ENCODE results near the gene SCG2. TPM values are rescaled to one million over a fixed set of nuclear protein-coding genes. Genes with fewer than 3 reads are reported as not detected.

The SCG2 gene
- total and polyA plus RNA-seq, 5 donors from 2014 or later: not detected

DNA sequence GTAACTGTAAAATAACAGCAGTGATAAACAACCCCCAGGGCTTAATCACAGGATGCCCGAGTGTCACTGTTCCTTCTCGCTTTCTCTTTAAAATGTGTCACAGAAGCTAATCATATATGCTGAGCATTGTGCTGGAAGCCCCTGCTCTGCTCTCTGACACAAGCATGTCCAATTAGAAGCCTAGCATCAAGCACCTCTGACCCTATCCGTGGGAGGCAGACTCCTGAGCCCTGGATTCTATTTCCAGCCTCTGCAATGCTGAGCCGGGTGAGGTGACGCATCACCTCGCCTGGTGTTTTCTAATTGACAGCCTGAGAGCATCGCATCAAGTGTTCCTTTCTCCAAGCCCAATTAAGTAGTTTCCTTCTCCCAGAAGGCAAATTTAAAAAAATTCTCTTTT lies 19.7 kb upstream of the SCG2 start:
- H3K4me1 Mint-ChIP-seq: peaks cover 0 to 4% (median 0%) of the 10 kb centered on the region in 4 donors

GRCh38 chr2:223619486-223620129 lies 17.4 kb upstream of the SCG2 start:
- H3K4me3 ChIP-seq (ENCODE audit: low read depth, low read length): no peak overlapping the region
- no peaks in the 10 kb centered on the region for H3K36me3 Mint-ChIP-seq
- DNase-seq (no peak), ATAC-seq (ENCODE audit: low read depth in 2 of 2) (no peak)
- no peaks in the 10 kb centered on the region for H3K27me3 ChIP-seq (ENCODE audit: control insufficient read depth, insufficient read depth, low read length)
- H3K27ac Mint-ChIP-seq: no peak overlapping the region
- H3K27me3 Mint-ChIP-seq: peaks cover 13% of the 10 kb centered on the region
- H3K27ac ChIP-seq (ENCODE audit: insufficient read depth, low read length, poor library complexity, severe bottlenecking): no peak overlapping the region
- H3K4me1 Mint-ChIP-seq: peaks cover 0 to 4% (median 0%) of the 10 kb centered on the region in 4 donors
- H3K4me3 Mint-ChIP-seq: no peak overlapping the region
- peaks cover 0 to 5% (median under 1%) of the 10 kb centered on the region in 7 donors for H3K9me3 Mint-ChIP-seq
- no peaks in the 10 kb centered on the region for H3K36me3 ChIP-seq (ENCODE audit: control insufficient read depth, insufficient read depth, low read length)
- H3K4me1 ChIP-seq (ENCODE audit: control insufficient read depth, insufficient read depth, low read length, poor library complexity, severe bottlenecking): no peaks in the 10 kb centered on the region
- H3K9me3 ChIP-seq (ENCODE audit: control insufficient read depth in 2 of 2, low read length in 2 of 2): no peaks in the 10 kb centered on the region

More for the DNA sequence above, 19.7 kb upstream of the SCG2 start:
- Mint-ChIP-seq H3K27me3 (peaks cover 12% of the 10 kb centered on the region), H3K4me3 (no peak overlapping the region), H3K27ac (no peak overlapping the region), H3K9me3 (peaks cover 0 to 5% (median 0%) of the 10 kb centered on the region in 7 donors), H3K36me3 (no peaks in the 10 kb centered on the region)
- Histone ChIP-seq H3K9me3 (ENCODE audit: control insufficient read depth in 2 of 2, low read length in 2 of 2) (no peaks in the 10 kb centered on the region), H3K27ac (ENCODE audit: insufficient read depth, low read length, poor library complexity, severe bottlenecking) (no peak overlapping the region), H3K27me3 (ENCODE audit: control insufficient read depth, insufficient read depth, low read length) (no peaks in the 10 kb centered on the region), H3K36me3 (ENCODE audit: control insufficient read depth, insufficient read depth, low read length) (no peaks in the 10 kb centered on the region), H3K4me1 (ENCODE audit: control insufficient read depth, insufficient read depth, low read length, poor library complexity, severe bottlenecking) (no peaks in the 10 kb centered on the region), H3K4me3 (ENCODE audit: low read depth, low read length) (no peak overlapping the region)
- ATAC-seq (ENCODE audit: low read depth in 2 of 2): no peak
- DNase-seq: no peak

DNA sequence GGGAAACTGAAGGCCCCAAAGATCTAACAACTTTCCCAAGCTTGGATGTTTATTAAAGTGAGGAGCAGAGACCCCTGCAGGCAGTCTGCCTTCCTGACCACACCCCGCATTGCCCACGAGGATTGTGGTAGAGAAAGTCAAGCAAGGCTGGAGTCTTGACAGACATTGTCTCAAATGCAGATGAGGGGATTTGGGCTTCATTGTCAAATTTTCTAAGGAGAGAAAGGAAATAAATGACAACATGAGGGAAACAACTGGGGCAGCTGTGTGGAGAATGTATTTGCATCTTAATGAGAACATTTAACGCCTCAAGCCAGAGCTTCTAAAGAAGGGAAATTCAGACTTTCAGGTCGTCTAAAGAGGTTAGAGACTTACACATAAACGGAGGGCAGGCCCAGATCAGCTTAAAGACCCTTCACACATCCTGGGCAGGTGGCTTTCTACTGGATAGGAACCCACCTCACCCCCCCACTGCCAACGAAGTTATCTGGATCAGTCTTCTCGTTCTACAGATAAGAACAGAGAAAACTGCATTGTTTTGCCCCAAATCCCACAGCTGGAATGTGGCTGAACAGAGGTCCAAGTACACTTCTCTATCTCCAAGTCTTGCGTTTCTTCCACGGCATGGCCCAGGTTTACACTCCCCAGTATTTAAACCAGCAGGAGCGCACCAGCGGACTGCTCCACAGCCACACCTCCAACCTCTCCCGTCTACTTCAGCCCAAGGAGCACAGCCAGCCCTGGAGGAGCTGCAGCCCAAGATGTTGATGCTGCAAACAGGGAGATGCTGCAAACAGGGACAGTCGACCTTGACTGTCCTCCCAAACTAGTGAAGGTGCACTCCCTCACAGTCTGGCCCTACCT lies 16.2 kb upstream of the SCG2 start:
- H3K4me1 Mint-ChIP-seq: peaks cover 0 to 2% (median 0%) of the 10 kb centered on the region in 4 donors
- H3K27ac ChIP-seq (ENCODE audit: insufficient read depth, low read length, poor library complexity, severe bottlenecking): no peak overlapping the region
- H3K9me3 Mint-ChIP-seq: peaks cover 0 to 5% (median 2%) of the 10 kb centered on the region in 7 donors
- H3K27ac Mint-ChIP-seq: no peak overlapping the region
- H3K27me3 Mint-ChIP-seq: peaks cover 23% of the 10 kb centered on the region
- DNase-seq (no peak), ATAC-seq (ENCODE audit: low read depth in 2 of 2) (no peak)
- no peak overlapping the region for H3K4me3 ChIP-seq (ENCODE audit: low read depth, low read length)
- H3K27me3 ChIP-seq (ENCODE audit: control insufficient read depth, insufficient read depth, low read length): peaks cover 6% of the 10 kb centered on the region
- H3K4me3 Mint-ChIP-seq: no peak overlapping the region
- no peaks in the 10 kb centered on the region for H3K4me1 ChIP-seq (ENCODE audit: control insufficient read depth, insufficient read depth, low read length, poor library complexity, severe bottlenecking)
- no peaks in the 10 kb centered on the region for H3K9me3 ChIP-seq (ENCODE audit: control insufficient read depth in 2 of 2, low read length in 2 of 2)
- no peaks in the 10 kb centered on the region for H3K36me3 Mint-ChIP-seq
- no peaks in the 10 kb centered on the region for H3K36me3 ChIP-seq (ENCODE audit: control insufficient read depth, insufficient read depth, low read length)

DNA sequence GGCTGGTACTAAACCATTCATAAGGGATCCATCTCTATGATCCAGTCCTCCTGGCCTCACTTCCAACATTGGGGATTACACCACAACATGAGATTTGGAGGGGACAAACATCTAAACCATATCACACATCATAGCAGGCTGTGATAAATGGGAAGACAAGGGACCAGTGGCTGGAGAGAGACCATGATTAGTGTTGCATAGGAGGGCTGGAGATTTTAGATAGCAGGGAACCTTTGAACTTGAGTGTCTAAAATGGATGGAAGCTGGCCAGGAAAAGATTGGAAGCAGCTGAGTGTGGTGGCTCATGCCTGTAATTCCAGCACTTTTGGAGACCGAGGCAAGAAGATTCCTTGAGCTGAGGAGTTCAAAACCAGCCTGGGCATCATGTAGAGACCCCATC lies 12.4 kb upstream of the SCG2 start:
- no peaks in the 10 kb centered on the region for H3K36me3 ChIP-seq (ENCODE audit: control insufficient read depth, insufficient read depth, low read length)
- H3K27ac ChIP-seq (ENCODE audit: insufficient read depth, low read length, poor library complexity, severe bottlenecking): no peak overlapping the region
- Mint-ChIP-seq H3K36me3 (no peaks in the 10 kb centered on the region), H3K27ac (no peak overlapping the region), H3K4me3 (no peak overlapping the region), H3K9me3 (peaks cover 0 to 6% (median 1%) of the 10 kb centered on the region in 7 donors), H3K4me1 (no peaks in the 10 kb centered on the region), H3K27me3 (peaks cover 26% of the 10 kb centered on the region)
- DNase-seq (no peak), ATAC-seq (ENCODE audit: low read depth in 2 of 2) (no peak)
- peaks cover 10% of the 10 kb centered on the region for H3K27me3 ChIP-seq (ENCODE audit: control insufficient read depth, insufficient read depth, low read length)
- H3K4me3 ChIP-seq (ENCODE audit: low read depth, low read length): no peak overlapping the region
- no peaks in the 10 kb centered on the region for H3K4me1 ChIP-seq (ENCODE audit: control insufficient read depth, insufficient read depth, low read length, poor library complexity, severe bottlenecking)
- H3K9me3 ChIP-seq (ENCODE audit: control insufficient read depth in 2 of 2, low read length in 2 of 2): no peaks in the 10 kb centered on the region

DNA sequence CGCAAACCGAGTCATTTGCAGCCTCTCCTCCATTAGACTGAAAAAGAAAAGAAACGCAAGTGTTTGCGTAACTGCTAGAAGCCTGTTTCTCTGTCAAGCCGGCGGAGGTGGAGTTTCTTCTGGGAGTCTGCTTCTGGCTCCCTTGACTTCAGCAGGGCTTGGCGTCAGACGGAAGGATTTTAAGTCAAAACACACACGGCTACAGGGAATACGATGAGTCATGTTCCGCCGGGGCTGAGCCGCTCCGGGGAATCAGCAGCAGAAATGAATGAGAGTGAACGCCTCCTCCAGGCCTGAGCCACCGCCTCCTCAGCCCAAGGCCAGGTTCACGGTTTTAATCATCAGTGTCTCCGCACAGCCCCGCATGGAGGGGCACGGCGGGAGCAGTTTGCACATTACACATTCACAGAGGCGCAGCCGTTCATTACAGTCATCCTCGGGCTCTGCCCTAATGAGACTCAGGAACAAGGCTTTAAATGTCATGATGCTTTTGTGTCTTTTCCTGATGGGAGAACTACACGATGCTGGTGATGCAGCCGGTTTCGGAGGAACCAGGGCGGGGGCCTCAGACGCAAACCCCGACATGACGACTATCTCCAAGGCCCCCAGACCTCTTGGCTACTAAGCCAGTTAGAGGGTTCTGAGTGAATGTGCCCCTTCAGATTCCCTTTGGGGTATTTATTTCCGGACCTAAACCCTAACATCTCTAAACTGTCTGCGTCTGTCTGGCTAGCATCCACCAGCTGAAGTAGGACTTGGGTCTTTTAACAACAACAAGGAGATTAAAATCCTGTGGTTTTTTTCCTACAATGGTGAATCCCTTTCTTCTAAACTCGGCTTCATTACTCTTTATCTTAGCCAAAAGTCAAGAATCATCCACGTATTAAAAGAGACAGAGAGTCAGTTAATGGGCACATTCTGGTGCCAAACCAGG lies 11.1 kb upstream of the SCG2 start:
- no peaks in the 10 kb centered on the region for H3K9me3 ChIP-seq (ENCODE audit: control insufficient read depth in 2 of 2, low read length in 2 of 2)
- no peak overlapping the region for H3K27ac ChIP-seq (ENCODE audit: insufficient read depth, low read length, poor library complexity, severe bottlenecking)
- Mint-ChIP-seq H3K4me3 (no peak overlapping the region), H3K27me3 (peaks cover 26% of the 10 kb centered on the region), H3K36me3 (no peaks in the 10 kb centered on the region), H3K27ac (no peak overlapping the region), H3K4me1 (no peaks in the 10 kb centered on the region), H3K9me3 (peaks cover 0 to 6% (median 1%) of the 10 kb centered on the region in 7 donors)
- DNase-seq: no peak
- peaks cover 10% of the 10 kb centered on the region for H3K27me3 ChIP-seq (ENCODE audit: control insufficient read depth, insufficient read depth, low read length)
- H3K4me1 ChIP-seq (ENCODE audit: control insufficient read depth, insufficient read depth, low read length, poor library complexity, severe bottlenecking): no peaks in the 10 kb centered on the region
- H3K4me3 ChIP-seq (ENCODE audit: low read depth, low read length): no peak overlapping the region
- no peak for ATAC-seq (ENCODE audit: low read depth in 2 of 2)
- H3K36me3 ChIP-seq (ENCODE audit: control insufficient read depth, insufficient read depth, low read length): no peaks in the 10 kb centered on the region

GRCh38 chr2:223612501-223612900 lies 10.3 kb upstream of the SCG2 start:
- H3K27me3 Mint-ChIP-seq: peaks cover 26% of the 10 kb centered on the region
- H3K36me3 ChIP-seq (ENCODE audit: control insufficient read depth, insufficient read depth, low read length): no peaks in the 10 kb centered on the region

GRCh38 chr2:223611061-223611460 lies 8.9 kb upstream of the SCG2 start:
- Mint-ChIP-seq H3K27me3 (peaks cover 32% of the 10 kb centered on the region), H3K9me3 (peaks cover 0 to 6% (median 2%) of the 10 kb centered on the region in 7 donors), H3K4me1 (no peaks in the 10 kb centered on the region), H3K27ac (no peak overlapping the region), H3K36me3 (no peaks in the 10 kb centered on the region), H3K4me3 (no peak overlapping the region)
- Histone ChIP-seq H3K4me1 (ENCODE audit: control insufficient read depth, insufficient read depth, low read length, poor library complexity, severe bottlenecking) (no peaks in the 10 kb centered on the region), H3K36me3 (ENCODE audit: control insufficient read depth, insufficient read depth, low read length) (no peaks in the 10 kb centered on the region), H3K27ac (ENCODE audit: insufficient read depth, low read length, poor library complexity, severe bottlenecking) (no peak overlapping the region), H3K27me3 (ENCODE audit: control insufficient read depth, insufficient read depth, low read length) (peaks cover 10% of the 10 kb centered on the region), H3K9me3 (ENCODE audit: control insufficient read depth in 2 of 2, low read length in 2 of 2) (no peaks in the 10 kb centered on the region), H3K4me3 (ENCODE audit: low read depth, low read length) (no peak overlapping the region)
- ATAC-seq (ENCODE audit: low read depth in 2 of 2) (no peak), DNase-seq (no peak)

More at GRCh38 chr2:223612501-223612900, 10.3 kb upstream of the SCG2 start:
- no peak for DNase-seq
- ATAC-seq (ENCODE audit: low read depth in 2 of 2): no peak
- H3K36me3 Mint-ChIP-seq: no peaks in the 10 kb centered on the region
- no peaks in the 10 kb centered on the region for H3K9me3 ChIP-seq (ENCODE audit: control insufficient read depth in 2 of 2, low read length in 2 of 2)
- H3K4me1 Mint-ChIP-seq: no peaks in the 10 kb centered on the region
- H3K9me3 Mint-ChIP-seq: peaks cover 0 to 6% (median 1%) of the 10 kb centered on the region in 7 donors
- no peak overlapping the region for H3K4me3 Mint-ChIP-seq
- H3K4me3 ChIP-seq (ENCODE audit: low read depth, low read length): no peak overlapping the region
- H3K27me3 ChIP-seq (ENCODE audit: control insufficient read depth, insufficient read depth, low read length): peaks cover 10% of the 10 kb centered on the region
- no peak overlapping the region for H3K27ac Mint-ChIP-seq
- H3K4me1 ChIP-seq (ENCODE audit: control insufficient read depth, insufficient read depth, low read length, poor library complexity, severe bottlenecking): no peaks in the 10 kb centered on the region
- no peak overlapping the region for H3K27ac ChIP-seq (ENCODE audit: insufficient read depth, low read length, poor library complexity, severe bottlenecking)
